Measurements from ENCODE around the gene TARDBP.
"Not testable (repeated sequence)": the region's sequence is repeated elsewhere in the genome, so short reads cannot be mapped to it uniquely, and the experiment has no call there.

The TARDBP gene

GRCh38 chr1:11019358-11019757 is 6.9 kb downstream of the TARDBP start:
- not testable (repeated sequence) for H3K9ac ChIP-seq (ENCODE audit: low read length); H3K27me3 ChIP-seq (ENCODE audit: control insufficient read depth, insufficient read depth, low read length); H3K4me1 ChIP-seq (ENCODE audit: control insufficient read depth, insufficient read depth, low read length); H3K9me3 ChIP-seq (ENCODE audit: control insufficient read depth, low read length); H3K4me3 ChIP-seq (ENCODE audit: low read length)
- peaks cover 20% of the 10 kb centered on the region for H3K36me3 ChIP-seq (ENCODE audit: control insufficient read depth, insufficient read depth, low read length)

- Histone ChIP-seq H3K4me1 (ENCODE audit: control insufficient read depth, insufficient read depth, low read length) (no peaks in the 10 kb centered on the region), H3K4me3 (ENCODE audit: low read length) (no peak overlapping the region), H3K9ac (ENCODE audit: low read length) (no peak overlapping the region), H3K27me3 (ENCODE audit: control insufficient read depth, insufficient read depth, low read length) (no peaks in the 10 kb centered on the region), H3K9me3 (ENCODE audit: control insufficient read depth, low read length) (no peaks in the 10 kb centered on the region), H3K36me3 (ENCODE audit: control insufficient read depth, insufficient read depth, low read length) (peaks cover 20% of the 10 kb centered on the region)
These were observed 7.5 kb downstream of the TARDBP start for GRCh38 chr1:11019971-11020370.

- Histone ChIP-seq H3K4me3 (ENCODE audit: low read length) (no peak overlapping the region), H3K9me3 (ENCODE audit: control insufficient read depth, low read length) (no peaks in the 10 kb centered on the region), H3K9ac (ENCODE audit: low read length) (no peak overlapping the region), H3K27me3 (ENCODE audit: control insufficient read depth, insufficient read depth, low read length) (no peaks in the 10 kb centered on the region), H3K4me1 (ENCODE audit: control insufficient read depth, insufficient read depth, low read length) (no peaks in the 10 kb centered on the region), H3K36me3 (ENCODE audit: control insufficient read depth, insufficient read depth, low read length) (peaks cover 16% of the 10 kb centered on the region)
These were observed 10.7 kb downstream of the TARDBP start for GRCh38 chr1:11023201-11023600.

GRCh38 chr1:11024154-11024873 is 11.9 kb downstream of the TARDBP start:
- Histone ChIP-seq H3K27me3 (ENCODE audit: control insufficient read depth, insufficient read depth, low read length) (no peaks in the 10 kb centered on the region), H3K9me3 (ENCODE audit: control insufficient read depth, low read length) (no peaks in the 10 kb centered on the region), H3K9ac (ENCODE audit: low read length) (no peak overlapping the region), H3K4me1 (ENCODE audit: control insufficient read depth, insufficient read depth, low read length) (no peaks in the 10 kb centered on the region), H3K4me3 (ENCODE audit: low read length) (no peak overlapping the region), H3K36me3 (ENCODE audit: control insufficient read depth, insufficient read depth, low read length) (peaks cover 9% of the 10 kb centered on the region)

GRCh38 chr1:11024874-11025203 is 12.4 kb downstream of the TARDBP start:
- no peaks in the 10 kb centered on the region for H3K4me1 ChIP-seq (ENCODE audit: control insufficient read depth, insufficient read depth, low read length)
- no peaks in the 10 kb centered on the region for H3K9me3 ChIP-seq (ENCODE audit: control insufficient read depth, low read length)
- no peak overlapping the region for H3K4me3 ChIP-seq (ENCODE audit: low read length)
- H3K36me3 ChIP-seq (ENCODE audit: control insufficient read depth, insufficient read depth, low read length): peaks cover 9% of the 10 kb centered on the region
- H3K9ac ChIP-seq (ENCODE audit: low read length): no peak overlapping the region
- no peaks in the 10 kb centered on the region for H3K27me3 ChIP-seq (ENCODE audit: control insufficient read depth, insufficient read depth, low read length)

- H3K9ac ChIP-seq (ENCODE audit: low read length): no peak overlapping the region
- H3K4me3 ChIP-seq (ENCODE audit: low read length): no peak overlapping the region
- H3K4me1 ChIP-seq (ENCODE audit: control insufficient read depth, insufficient read depth, low read length): no peaks in the 10 kb centered on the region
- peaks cover 4% of the 10 kb centered on the region for H3K36me3 ChIP-seq (ENCODE audit: control insufficient read depth, insufficient read depth, low read length)
- no peaks in the 10 kb centered on the region for H3K27me3 ChIP-seq (ENCODE audit: control insufficient read depth, insufficient read depth, low read length)
- H3K9me3 ChIP-seq (ENCODE audit: control insufficient read depth, low read length): no peaks in the 10 kb centered on the region
These were observed 13.2 kb downstream of the TARDBP start for GRCh38 chr1:11025618-11026017.

GRCh38 chr1:11026052-11026451 is 13.6 kb downstream of the TARDBP start:
- H3K9me3 ChIP-seq (ENCODE audit: control insufficient read depth, low read length): no peaks in the 10 kb centered on the region
- no peak overlapping the region for H3K4me3 ChIP-seq (ENCODE audit: low read length)
- H3K4me1 ChIP-seq (ENCODE audit: control insufficient read depth, insufficient read depth, low read length): no peaks in the 10 kb centered on the region
- H3K9ac ChIP-seq (ENCODE audit: low read length): no peak overlapping the region
- peaks cover 4% of the 10 kb centered on the region for H3K36me3 ChIP-seq (ENCODE audit: control insufficient read depth, insufficient read depth, low read length)
- H3K27me3 ChIP-seq (ENCODE audit: control insufficient read depth, insufficient read depth, low read length): no peaks in the 10 kb centered on the region

- H3K9ac ChIP-seq (ENCODE audit: low read length): no peak overlapping the region
- H3K36me3 ChIP-seq (ENCODE audit: control insufficient read depth, insufficient read depth, low read length): peaks cover 4% of the 10 kb centered on the region
- H3K4me3 ChIP-seq (ENCODE audit: low read length): no peak overlapping the region
- no peaks in the 10 kb centered on the region for H3K9me3 ChIP-seq (ENCODE audit: control insufficient read depth, low read length)
- H3K27me3 ChIP-seq (ENCODE audit: control insufficient read depth, insufficient read depth, low read length): no peaks in the 10 kb centered on the region
- H3K4me1 ChIP-seq (ENCODE audit: control insufficient read depth, insufficient read depth, low read length): no peaks in the 10 kb centered on the region
These were observed 14.4 kb downstream of the TARDBP start for GRCh38 chr1:11026903-11027302.

GRCh38 chr1:11027316-11027715 is 14.9 kb downstream of the TARDBP start:
- no peaks in the 10 kb centered on the region for H3K9me3 ChIP-seq (ENCODE audit: control insufficient read depth, low read length)
- peaks cover under 1% of the 10 kb centered on the region for H3K36me3 ChIP-seq (ENCODE audit: control insufficient read depth, insufficient read depth, low read length)
- H3K9ac ChIP-seq (ENCODE audit: low read length): no peak overlapping the region
- H3K4me3 ChIP-seq (ENCODE audit: low read length): no peak overlapping the region
- H3K27me3 ChIP-seq (ENCODE audit: control insufficient read depth, insufficient read depth, low read length): no peaks in the 10 kb centered on the region
- H3K4me1 ChIP-seq (ENCODE audit: control insufficient read depth, insufficient read depth, low read length): no peaks in the 10 kb centered on the region

- H3K4me3 ChIP-seq (ENCODE audit: low read length): no peak overlapping the region
- no peaks in the 10 kb centered on the region for H3K9me3 ChIP-seq (ENCODE audit: control insufficient read depth, low read length)
- H3K4me1 ChIP-seq (ENCODE audit: control insufficient read depth, insufficient read depth, low read length): no peaks in the 10 kb centered on the region
- H3K9ac ChIP-seq (ENCODE audit: low read length): no peak overlapping the region
- no peaks in the 10 kb centered on the region for H3K27me3 ChIP-seq (ENCODE audit: control insufficient read depth, insufficient read depth, low read length)
- no peaks in the 10 kb centered on the region for H3K36me3 ChIP-seq (ENCODE audit: control insufficient read depth, insufficient read depth, low read length)
These were observed 15.6 kb downstream of the TARDBP start for GRCh38 chr1:11028018-11028417.

GRCh38 chr1:11030865-11031264 is 18.4 kb downstream of the TARDBP start:
- H3K4me1 ChIP-seq (ENCODE audit: control insufficient read depth, insufficient read depth, low read length): no peaks in the 10 kb centered on the region
- no peak overlapping the region for H3K4me3 ChIP-seq (ENCODE audit: low read length)
- H3K9ac ChIP-seq (ENCODE audit: low read length): no peak overlapping the region
- no peaks in the 10 kb centered on the region for H3K9me3 ChIP-seq (ENCODE audit: control insufficient read depth, low read length)
- H3K36me3 ChIP-seq (ENCODE audit: control insufficient read depth, insufficient read depth, low read length): no peaks in the 10 kb centered on the region
- no peaks in the 10 kb centered on the region for H3K27me3 ChIP-seq (ENCODE audit: control insufficient read depth, insufficient read depth, low read length)

GRCh38 chr1:11031624-11032262 is 19.3 kb downstream of the TARDBP start:
- H3K4me1 ChIP-seq (ENCODE audit: control insufficient read depth, insufficient read depth, low read length): no peaks in the 10 kb centered on the region
- H3K9ac ChIP-seq (ENCODE audit: low read length): no peak overlapping the region
- H3K36me3 ChIP-seq (ENCODE audit: control insufficient read depth, insufficient read depth, low read length): no peaks in the 10 kb centered on the region
- H3K27me3 ChIP-seq (ENCODE audit: control insufficient read depth, insufficient read depth, low read length): no peaks in the 10 kb centered on the region
- H3K9me3 ChIP-seq (ENCODE audit: control insufficient read depth, low read length): no peaks in the 10 kb centered on the region
- H3K4me3 ChIP-seq (ENCODE audit: low read length): no peak overlapping the region
